A673 (cell line): ENCODE data around the gene C12orf43. TPM values are rescaled to one million over a fixed set of nuclear protein-coding genes. Genes with fewer than 3 reads are reported as not detected.

Experiments used
- BruUV-seq: library from RNA; stranded (reverse); fragments of 400-500 nt; replicated peaks from 2 replicates; lab custom pipeline; 2021; lab: Mats Ljungman, UMichigan
- CTCF ChIA-PET: fragments of 300-600 bp; sonication (Branson Sonifier 250); formaldehyde crosslinking; loops from one replicate; lab custom pipeline; 2022; ENCODE audit warnings: antibody characterized with exemption; lab: Charles Lee
- POLR2A ChIA-PET: fragments of 300-600 bp; sonication (Branson Sonifier 250); formaldehyde crosslinking; loops from one replicate; lab custom pipeline; 2022; ENCODE audit warnings: antibody characterized with exemption; ENCODE audit not compliant: low non-redundant PET; lab: Charles Lee
- DNase-seq: peaks from one replicate; pipeline ENCODE4 v3.0.0-alpha.2; 2015; ENCODE audit warnings: low spot score
- H3K27ac ChIP-seq: fragments of 200-600 bp; sonication (generic); 2 replicates; pipeline ENCODE4 v1.5.1; 2016; ENCODE audit warnings: mixed run types, low read depth, mild to moderate bottlenecking, mixed read lengths, antibody characterized with exemption, low read length; ENCODE audit not compliant: poor library complexity, severe bottlenecking
- H3K27me3 ChIP-seq: fragments of 200-600 bp; sonication (generic); replicated peaks from 2 replicates; pipeline ENCODE4 v1.6.1; 2017; ENCODE audit warnings: mixed run types, low read depth, mild to moderate bottlenecking, mixed read lengths, antibody characterized with exemption, low read length; ENCODE audit not compliant: insufficient read depth, poor library complexity
- H3K36me3 ChIP-seq: fragments of 200-600 bp; sonication (generic); 2 replicates; pipeline ENCODE4 v1.6.1; 2016; ENCODE audit warnings: mixed run types, mild to moderate bottlenecking, mixed read lengths, antibody characterized with exemption, low read length; ENCODE audit not compliant: insufficient read depth, poor library complexity, severe bottlenecking
- H3K4me1 ChIP-seq: fragments of 200-600 bp; sonication (generic); 2 replicates; pipeline ENCODE4 v1.6.1; 2017; ENCODE audit warnings: mixed run types, mild to moderate bottlenecking, mixed read lengths, antibody characterized with exemption, low read length; ENCODE audit not compliant: insufficient read depth, poor library complexity, severe bottlenecking
- H3K4me3 ChIP-seq: fragments of 200-600 bp; sonication (generic); 2 replicates; pipeline ENCODE4 v1.5.1; 2016; ENCODE audit warnings: low read depth, mixed run types, mild to moderate bottlenecking, mixed read lengths, low read length; ENCODE audit not compliant: poor library complexity, severe bottlenecking
- H3K9me3 ChIP-seq: fragments of 200-600 bp; sonication (generic); 2 replicates; pipeline ENCODE4 v1.6.1; 2016; ENCODE audit warnings: mixed run types, low read depth, mild to moderate bottlenecking, mixed read lengths, antibody characterized with exemption, low read length; ENCODE audit not compliant: poor library complexity, severe bottlenecking
- CTCF ChIP-seq: fragments of 300-800, 200-600 bp; sonication (generic); conservative IDR thresholded peaks from 2 replicates; pipeline ENCODE4 v1.5.1; 2017; ENCODE audit warnings: low read depth, mild to moderate bottlenecking, antibody characterized with exemption, low read length, moderate library complexity, mixed read lengths
- EZH2 ChIP-seq: fragments of 200-600 bp; sonication (generic); IDR thresholded peaks from 2 replicates; pipeline ENCODE4 v1.6.1; 2017; ENCODE audit warnings: borderline replicate concordance, low read depth, mild to moderate bottlenecking, mixed read lengths, antibody characterized with exemption, low read length; ENCODE audit not compliant: poor library complexity, severe bottlenecking
- intact Hi-C: fragments of 100-400 bp; cut with micrococcal nuclease; formaldehyde crosslinking; loops from one replicate; pipeline ENCODE4 v1.10.0; 2022; ENCODE audit not compliant: unreplicated experiment
- total RNA-seq: library from RNA; stranded (reverse); gene quantifications from 2 replicates; pipeline ENCODE4 v1.2.3, GENCODE V29; 2021

Gene C12orf43
- total RNA-seq, 1 experiment from 2014 or later, result 28.4 TPM

GRCh38 chr12:120959111-120959878 lies 57.0 kb downstream of the C12orf43 start:
- H3K9me3 ChIP-seq, result no peaks in the 10 kb centered on the region
- TF ChIP-seq CTCF (no peak), EZH2 (no peak)
- intact Hi-C loops, result no loop called here
- H3K4me1 ChIP-seq, result peaks cover 7% of the 10 kb centered on the region
- no peaks in the 10 kb centered on the region for H3K36me3 ChIP-seq
- no peak overlapping the region for H3K4me3 ChIP-seq
- H3K27ac ChIP-seq, result no peak overlapping the region
- CTCF ChIA-PET, result no interaction called here
- no TSS peak for BruUV-seq
- no peak for DNase-seq
- no peaks in the 10 kb centered on the region for H3K27me3 ChIP-seq
- POLR2A ChIA-PET, result no interaction called here

GRCh38 chr12:120956579-120957300 lies 59.5 kb downstream of the C12orf43 start:
- H3K27me3 ChIP-seq, result no peaks in the 10 kb centered on the region
- BruUV-seq, result no TSS peak
- intact Hi-C loops, result no loop called here
- H3K27ac ChIP-seq, result no peak overlapping the region
- no peak overlapping the region for H3K4me3 ChIP-seq
- POLR2A ChIA-PET, result interaction anchor here (0.6 kb wide), 1 partner anchor 148 kb away, joined by 3 read pairs; no protein-coding TSS in a partner anchor
- H3K36me3 ChIP-seq, result no peaks in the 10 kb centered on the region
- no peak for TF ChIP-seq CTCF
- H3K4me1 ChIP-seq, result peaks cover 6% of the 10 kb centered on the region
- CTCF ChIA-PET, result no interaction called here
- DNase-seq, result no peak
- H3K9me3 ChIP-seq, result no peaks in the 10 kb centered on the region

GRCh38 chr12:120955232-120955631 lies 61.1 kb downstream of the C12orf43 start:
- H3K27me3 ChIP-seq, result no peaks in the 10 kb centered on the region
- no peak overlapping the region for H3K27ac ChIP-seq
- no peaks in the 10 kb centered on the region for H3K9me3 ChIP-seq
- no peak overlapping the region for H3K4me3 ChIP-seq
- intact Hi-C loops, result no loop called here
- CTCF ChIA-PET, result interaction anchor here (0.6 kb wide), 1 partner anchor 63 kb away, joined by 3 read pairs; no protein-coding TSS in a partner anchor
- no peaks in the 10 kb centered on the region for H3K4me1 ChIP-seq
- H3K36me3 ChIP-seq, result no peaks in the 10 kb centered on the region
- POLR2A ChIA-PET, result no interaction called here
- no TSS peak for BruUV-seq
- TF ChIP-seq EZH2, result no peak
- no peak for DNase-seq
